Retina (tissue), 1 donor: ENCODE results near the gene TJP1.

Source experiments
- DNase-seq: peaks from one replicate; pipeline ENCODE4 v3.0.0-alpha.2; 2016

Gene TJP1

GRCh38 chr15:29651476-29652233, 170.6 kb downstream of the TJP1 start:
- no peak for DNase-seq
